Stomach smooth muscle (tissue), 2 donors: ENCODE data around the gene CEACAM1.
"Not testable (repeated sequence)": the region's sequence is repeated elsewhere in the genome, so short reads cannot be mapped to it uniquely, and the experiment has no call there.

Source experiments
- H3K27ac ChIP-seq: one replicate; pipeline ENCODE4 v1.7.0; 2013; ENCODE audit warnings: mild to moderate bottlenecking, low read length, inconsistent platforms
- H3K27me3 ChIP-seq, 2 donors: one replicate each; pipeline ENCODE4 v1.7.0; 2013; ENCODE audit warnings: low read length in 2 of 2; ENCODE audit not compliant: insufficient read depth in 2 of 2, control insufficient read depth in 1 of 2
- H3K36me3 ChIP-seq, 2 donors: one replicate each; pipeline ENCODE4 v1.7.0; 2013; ENCODE audit warnings: low read length in 2 of 2; ENCODE audit not compliant: control insufficient read depth in 2 of 2, insufficient read depth in 2 of 2
- H3K4me1 ChIP-seq: one replicate; pipeline ENCODE4 v1.7.0; 2013; ENCODE audit warnings: low read length; ENCODE audit not compliant: control insufficient read depth, insufficient read depth
- H3K4me3 ChIP-seq, 2 donors: one replicate each; pipeline ENCODE4 v1.7.0; 2013; ENCODE audit warnings: low read length in 2 of 2
- H3K9ac ChIP-seq, 2 donors: one replicate each; pipeline ENCODE4 v1.7.0; 2013; ENCODE audit warnings: low read length in 2 of 2, mild to moderate bottlenecking in 1 of 2
- H3K9me3 ChIP-seq, 2 donors: one replicate each; pipeline ENCODE4 v1.7.0; 2013; ENCODE audit warnings: low read length in 2 of 2; ENCODE audit not compliant: control insufficient read depth in 2 of 2
- donor health status: healthy.
- donor health status: Pancreatic carcinoma.

Gene CEACAM1

GRCh38 chr19:42560731-42561130 is 32.5 kb upstream of the CEACAM1 start:
- H3K9ac ChIP-seq: no peak overlapping the region
- H3K27me3 ChIP-seq: peaks cover 0 to 2% of the 10 kb centered on the region in 2 donors
- no peak overlapping the region for H3K4me3 ChIP-seq
- H3K36me3 ChIP-seq: no peaks in the 10 kb centered on the region
- H3K27ac ChIP-seq: no peak overlapping the region
- peaks cover 4% of the 10 kb centered on the region for H3K4me1 ChIP-seq
- H3K9me3 ChIP-seq: no peaks in the 10 kb centered on the region

- Histone ChIP-seq H3K27me3 (peaks cover 0 to 5% of the 10 kb centered on the region in 2 donors), H3K9me3 (no peaks in the 10 kb centered on the region), H3K4me3 (no peak overlapping the region), H3K27ac (no peak overlapping the region), H3K9ac (no peak overlapping the region), H3K4me1 (no peaks in the 10 kb centered on the region), H3K36me3 (no peaks in the 10 kb centered on the region)
These were observed 30.3 kb upstream of the CEACAM1 start for GRCh38 chr19:42558450-42559150.

GRCh38 chr19:42557386-42557871 is 29.1 kb upstream of the CEACAM1 start:
- not testable (repeated sequence) for H3K36me3 ChIP-seq, H3K27ac ChIP-seq, H3K4me3 ChIP-seq, H3K9ac ChIP-seq, H3K27me3 ChIP-seq, H3K4me1 ChIP-seq, H3K9me3 ChIP-seq

GRCh38 chr19:42555801-42556200 is 27.5 kb upstream of the CEACAM1 start:
- no peaks in the 10 kb centered on the region for H3K4me1 ChIP-seq
- no peak overlapping the region for H3K27ac ChIP-seq
- no peaks in the 10 kb centered on the region for H3K36me3 ChIP-seq
- peaks cover 0 to 4% of the 10 kb centered on the region in 2 donors for H3K27me3 ChIP-seq
- H3K9me3 ChIP-seq: no peaks in the 10 kb centered on the region
- H3K4me3 ChIP-seq: no peak overlapping the region
- H3K9ac ChIP-seq: no peak overlapping the region

- Histone ChIP-seq H3K27ac (no peak overlapping the region), H3K4me3 (no peak overlapping the region), H3K27me3 (peaks cover 0 to 4% of the 10 kb centered on the region in 2 donors), H3K36me3 (no peaks in the 10 kb centered on the region), H3K9ac (no peak overlapping the region), H3K4me1 (no peaks in the 10 kb centered on the region), H3K9me3 (peaks cover 0 to 2% of the 10 kb centered on the region in 2 donors)
These were observed 27.0 kb upstream of the CEACAM1 start for GRCh38 chr19:42555317-42555716.

- Histone ChIP-seq H3K4me3 (no peak overlapping the region), H3K36me3 (no peaks in the 10 kb centered on the region), H3K9me3 (peaks cover 0 to 3% of the 10 kb centered on the region in 2 donors), H3K27me3 (peaks cover 0 to 4% of the 10 kb centered on the region in 2 donors), H3K9ac (no peak overlapping the region), H3K4me1 (no peaks in the 10 kb centered on the region), H3K27ac (no peak overlapping the region)
These were observed 25.8 kb upstream of the CEACAM1 start for GRCh38 chr19:42554046-42554575.

GRCh38 chr19:42553292-42554045 is 25.2 kb upstream of the CEACAM1 start:
- H3K4me3 ChIP-seq: no peak overlapping the region
- H3K27ac ChIP-seq: no peak overlapping the region
- H3K27me3 ChIP-seq: peaks cover 0 to 4% of the 10 kb centered on the region in 2 donors
- H3K9me3 ChIP-seq: peaks cover 0 to 3% of the 10 kb centered on the region in 2 donors
- no peak overlapping the region for H3K9ac ChIP-seq
- H3K4me1 ChIP-seq: no peaks in the 10 kb centered on the region
- no peaks in the 10 kb centered on the region for H3K36me3 ChIP-seq

- H3K4me1 ChIP-seq: no peaks in the 10 kb centered on the region
- H3K27me3 ChIP-seq: peaks cover 0 to 4% of the 10 kb centered on the region in 2 donors
- no peak overlapping the region for H3K27ac ChIP-seq
- no peaks in the 10 kb centered on the region for H3K36me3 ChIP-seq
- H3K9ac ChIP-seq: no peak overlapping the region
- H3K4me3 ChIP-seq: no peak overlapping the region
- H3K9me3 ChIP-seq: peaks cover 0 to 3% of the 10 kb centered on the region in 2 donors
These were observed 24.1 kb upstream of the CEACAM1 start for GRCh38 chr19:42552086-42553065.

GRCh38 chr19:42550521-42550920 is 22.2 kb upstream of the CEACAM1 start:
- H3K27me3 ChIP-seq, H3K4me3 ChIP-seq, H3K36me3 ChIP-seq, H3K9me3 ChIP-seq, H3K27ac ChIP-seq, H3K9ac ChIP-seq, H3K4me1 ChIP-seq: not testable (repeated sequence)

GRCh38 chr19:42549067-42549466 is 20.8 kb upstream of the CEACAM1 start:
- not testable (repeated sequence) for H3K36me3 ChIP-seq, H3K9me3 ChIP-seq, H3K27ac ChIP-seq, H3K27me3 ChIP-seq, H3K4me1 ChIP-seq, H3K4me3 ChIP-seq, H3K9ac ChIP-seq
